Vagina (tissue), 2 donors: ENCODE measurements around the gene MYRF. TPM values are rescaled to one million over a fixed set of nuclear protein-coding genes. Genes with fewer than 3 reads are reported as not detected.

Source experiments
- DNase-seq, 2 donors: peaks; one replicate each; pipeline ENCODE4 v3.0.0-alpha.2; 2017; ENCODE audit errors: extremely low spot score in 2 of 2
- H3K27ac ChIP-seq: fragments of 200-600 bp; sonication (generic); one replicate; pipeline ENCODE4 v1.5.1; 2019
- H3K27me3 ChIP-seq: fragments of 200-600 bp; sonication (generic); one replicate; pipeline ENCODE4 v1.5.1; 2019
- H3K36me3 ChIP-seq, 2 donors: fragments of 200-600 bp; sonication (generic); one replicate each; pipeline ENCODE4 v1.5.1; 2017 to 2019
- H3K4me1 ChIP-seq: fragments of 200-600 bp; sonication (generic); one replicate; pipeline ENCODE4 v1.5.1; 2019
- H3K4me3 ChIP-seq, 2 donors: fragments of 200-600 bp; sonication (generic); 1 replicate in 1 of 2; 2 replicates in 1 of 2; pipeline ENCODE4 v1.5.1; 2016 to 2019
- H3K9me3 ChIP-seq: fragments of 200-600 bp; sonication (generic); one replicate; pipeline ENCODE4 v1.5.1; 2019
- CTCF ChIP-seq, 3 experiments: fragments of 450-650 bp in 2 of 3; fragments of 200-600 bp in 1 of 3; sonication (generic) in 1 of 3; IDR thresholded peaks; one replicate each; pipeline ENCODE4 v1.5.1; 2017 to 2019; ENCODE audit warnings: antibody characterized with exemption in 3 of 3, mild to moderate bottlenecking in 2 of 3, moderate library complexity in 2 of 3
- POLR2A ChIP-seq, 2 donors: fragments of 450-650 bp; IDR thresholded peaks; one replicate each; pipeline ENCODE4 v1.6.1; 2017; ENCODE audit warnings: antibody characterized with exemption in 2 of 2, mild to moderate bottlenecking in 2 of 2, moderate library complexity in 2 of 2
- POLR2AphosphoS5 ChIP-seq, 2 donors: sonication (generic); formaldehyde crosslinking; IDR thresholded peaks; one replicate each; pipeline ENCODE4 v1.9.0; 2017; ENCODE audit warnings: antibody characterized with exemption in 2 of 2, mild to moderate bottlenecking in 2 of 2, low read depth in 1 of 2; ENCODE audit not compliant: insufficient read depth in 1 of 2
- intact Hi-C: fragments of 100-400 bp; cut with DNase I; formaldehyde crosslinking; loops from one replicate; pipeline ENCODE4 v1.15.1; 2023
- total RNA-seq: library from RNA; depleted of rRNA; stranded (reverse); fragments of >200 nt; gene quantifications from one replicate; pipeline ENCODE4 v1.2.3, GENCODE V29; 2016

MYRF gene
- total RNA-seq, 1 donor from 2014 or later, result 0.25 TPM

DNA sequence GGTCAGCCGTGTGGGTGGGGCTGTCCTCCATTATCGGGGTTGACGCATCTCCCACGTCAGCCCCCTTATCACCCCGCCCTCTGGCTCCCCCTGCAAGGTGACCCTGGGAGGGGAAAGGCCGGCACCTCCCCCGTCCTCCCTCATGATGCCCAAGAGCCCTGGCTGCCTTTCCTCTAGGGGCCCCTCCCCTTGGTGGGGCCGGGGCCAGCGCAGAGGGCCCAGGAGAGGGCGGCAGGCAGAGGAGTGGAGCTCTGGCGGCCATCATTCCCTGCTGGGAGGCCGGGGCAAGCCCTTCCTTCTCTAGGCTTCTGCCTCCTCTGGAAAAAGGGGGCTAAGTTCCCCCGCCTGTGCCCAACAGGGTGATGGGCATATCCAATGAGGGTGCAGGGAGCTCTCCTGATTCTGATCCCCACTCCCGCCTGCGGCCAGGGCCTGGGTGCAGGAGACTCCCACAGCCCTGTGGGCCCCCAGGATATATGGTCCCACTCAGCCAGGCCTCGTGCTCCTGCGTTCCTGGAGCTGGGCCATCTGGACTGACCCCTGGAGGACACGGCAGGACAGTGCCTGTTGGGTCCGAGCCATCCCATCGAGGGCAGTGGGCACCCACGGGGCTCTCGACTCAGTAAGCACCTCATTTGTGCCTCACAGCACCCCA is 12.3 kb downstream of the MYRF start:
- no peak overlapping the region for H3K27ac ChIP-seq
- DNase-seq, result no peak
- H3K4me3 ChIP-seq, result no peak overlapping the region
- no peaks in the 10 kb centered on the region for H3K27me3 ChIP-seq
- no peaks in the 10 kb centered on the region for H3K9me3 ChIP-seq
- no peaks in the 10 kb centered on the region for H3K4me1 ChIP-seq
- H3K36me3 ChIP-seq, result no peaks in the 10 kb centered on the region
- intact Hi-C loops, result no loop called here
- no peak for TF ChIP-seq CTCF (IDR thresholded peaks at IDR 0.05)
- TF ChIP-seq POLR2AphosphoS5 (IDR thresholded peaks at IDR 0.05; ENCODE audit: insufficient read depth in 1 of 2, low read depth in 1 of 2), result no peak
- TF ChIP-seq POLR2A (IDR thresholded peaks at IDR 0.05), result no peak

DNA sequence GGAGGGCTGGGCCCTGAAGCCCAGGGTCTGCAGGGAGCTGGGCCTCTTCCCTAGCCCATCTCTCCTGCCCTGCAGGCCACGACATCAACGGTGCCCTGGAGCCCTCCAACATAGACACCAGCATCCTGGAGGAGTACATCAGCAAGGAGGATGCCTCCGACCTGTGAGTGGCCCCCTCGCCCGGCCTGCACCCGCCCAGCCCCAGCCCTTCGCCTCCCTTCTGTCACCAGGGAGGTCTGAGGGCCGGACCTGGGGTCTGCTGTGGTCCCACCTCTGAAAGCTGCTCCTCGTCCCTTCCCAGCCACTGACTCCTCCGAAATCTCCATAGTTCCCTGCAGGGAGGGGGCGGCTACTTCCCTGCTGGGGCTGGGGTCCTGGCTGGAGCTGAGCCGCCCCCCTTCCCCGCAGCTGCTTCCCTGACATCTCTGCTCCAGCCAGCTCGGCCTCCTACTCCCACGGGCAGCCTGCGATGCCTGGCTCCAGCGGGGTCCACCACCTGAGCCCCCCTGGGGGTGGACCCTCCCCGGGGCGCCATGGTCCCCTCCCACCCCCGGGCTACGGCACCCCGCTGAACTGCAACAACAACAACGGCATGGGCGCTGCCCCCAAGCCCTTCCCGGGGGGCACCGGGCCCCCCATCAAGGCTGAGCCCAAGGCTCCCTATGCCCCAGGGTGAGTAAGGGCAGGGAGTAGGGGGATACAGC is 13.3 kb downstream of the MYRF start:
- Histone ChIP-seq H3K27ac (no peak overlapping the region), H3K27me3 (no peaks in the 10 kb centered on the region), H3K36me3 (no peaks in the 10 kb centered on the region), H3K9me3 (no peaks in the 10 kb centered on the region), H3K4me1 (no peaks in the 10 kb centered on the region), H3K4me3 (no peak overlapping the region)
- intact Hi-C loops, result no loop called here
- no peak for DNase-seq
- TF ChIP-seq CTCF (IDR thresholded peaks at IDR 0.05) (no peak), POLR2AphosphoS5 (IDR thresholded peaks at IDR 0.05; ENCODE audit: insufficient read depth in 1 of 2, low read depth in 1 of 2) (no peak), POLR2A (IDR thresholded peaks at IDR 0.05) (no peak)

- Histone ChIP-seq H3K9me3 (no peaks in the 10 kb centered on the region), H3K4me1 (no peaks in the 10 kb centered on the region), H3K27ac (no peak overlapping the region), H3K27me3 (no peaks in the 10 kb centered on the region), H3K4me3 (no peak overlapping the region), H3K36me3 (no peaks in the 10 kb centered on the region)
- DNase-seq, result no peak
- intact Hi-C loops, result no loop called here
- no peak for TF ChIP-seq POLR2A (IDR thresholded peaks at IDR 0.05)
- TF ChIP-seq POLR2AphosphoS5 (IDR thresholded peaks at IDR 0.05; ENCODE audit: insufficient read depth in 1 of 2, low read depth in 1 of 2), result no peak
- no peak for TF ChIP-seq CTCF (IDR thresholded peaks at IDR 0.05)
Measured at GRCh38 chr11:61766353-61766841, 14.0 kb downstream of the MYRF start.

DNA sequence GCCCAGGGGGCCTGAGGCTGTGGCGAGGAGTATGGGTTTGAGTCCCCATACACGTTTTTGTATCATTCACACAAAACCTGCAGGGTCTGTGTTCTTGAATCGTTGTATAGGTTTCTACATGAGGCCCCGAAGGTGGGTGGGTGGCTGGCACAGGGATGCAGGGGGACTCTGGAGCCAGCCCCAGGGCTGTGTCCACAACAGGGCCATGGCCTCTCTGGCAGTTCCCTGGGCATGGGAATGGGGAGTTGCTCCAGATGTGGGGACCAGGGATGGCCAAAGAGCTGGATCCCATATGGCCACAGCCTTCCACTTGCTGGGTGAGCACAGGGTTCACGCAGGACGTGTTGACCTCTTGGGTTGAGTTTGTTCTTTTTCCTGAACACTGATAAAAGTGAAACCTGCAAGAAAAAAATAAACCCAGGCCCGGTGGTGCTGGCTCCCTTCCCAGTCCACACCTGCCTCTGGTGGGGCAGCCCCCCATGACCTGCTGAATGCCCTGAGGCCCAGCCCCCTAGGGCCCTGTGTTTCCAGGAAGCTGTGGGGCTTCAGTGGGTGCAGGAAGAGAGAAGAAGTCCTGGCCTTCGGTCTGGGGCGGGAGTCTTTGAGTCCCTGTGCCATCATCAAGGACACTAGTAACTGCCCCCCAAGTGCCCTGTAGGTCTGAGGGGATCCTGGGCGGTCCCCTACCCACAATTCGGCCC is 16.1 kb downstream of the MYRF start:
- Histone ChIP-seq H3K27ac (no peak overlapping the region), H3K36me3 (no peaks in the 10 kb centered on the region), H3K4me1 (no peaks in the 10 kb centered on the region), H3K27me3 (no peaks in the 10 kb centered on the region), H3K9me3 (no peaks in the 10 kb centered on the region), H3K4me3 (no peak overlapping the region)
- TF ChIP-seq POLR2AphosphoS5 (IDR thresholded peaks at IDR 0.05; ENCODE audit: insufficient read depth in 1 of 2, low read depth in 1 of 2), result no peak
- intact Hi-C loops, result no loop called here
- no peak for DNase-seq

GRCh38 chr11:61769169-61769920 is 16.9 kb downstream of the MYRF start:
- Histone ChIP-seq H3K4me3 (no peak overlapping the region), H3K9me3 (no peaks in the 10 kb centered on the region), H3K4me1 (no peaks in the 10 kb centered on the region), H3K27me3 (no peaks in the 10 kb centered on the region), H3K27ac (no peak overlapping the region), H3K36me3 (no peaks in the 10 kb centered on the region)
- no peak for DNase-seq
- TF ChIP-seq CTCF (IDR thresholded peaks at IDR 0.05), result no peak
- no peak for TF ChIP-seq POLR2A (IDR thresholded peaks at IDR 0.05)
- no peak for TF ChIP-seq POLR2AphosphoS5 (IDR thresholded peaks at IDR 0.05; ENCODE audit: insufficient read depth in 1 of 2, low read depth in 1 of 2)
- intact Hi-C loops, result no loop called here
